Loucy (cell line): ENCODE results near the gene FARP1.

Source experiments
- H2AFZ ChIP-seq: fragments of 200-600 bp; sonication (generic); 2 replicates; pipeline ENCODE4 v1.6.0; 2016; ENCODE audit warnings: antibody characterized with exemption, mild to moderate bottlenecking, low read length, moderate library complexity
- H3F3A ChIP-seq: fragments of 200-600 bp; 2 replicates; pipeline ENCODE4 v1.6.0; 2016; ENCODE audit warnings: antibody characterized with exemption, low read depth, mild to moderate bottlenecking
- H3K27me3 ChIP-seq: fragments of 200-600 bp; sonication (generic); 2 replicates; pipeline ENCODE4 v1.6.1; 2014; ENCODE audit warnings: low read length, mild to moderate bottlenecking; ENCODE audit not compliant: insufficient read depth, poor library complexity, severe bottlenecking
- H3K36me3 ChIP-seq: fragments of 200-600 bp; sonication (generic); 2 replicates; pipeline ENCODE4 v1.6.1; 2016; ENCODE audit warnings: low read length; ENCODE audit not compliant: insufficient read depth
- H3K4me1 ChIP-seq: fragments of 200-600 bp; sonication (generic); 2 replicates; pipeline ENCODE4 v1.5.1; 2014; ENCODE audit warnings: low read length, mild to moderate bottlenecking; ENCODE audit not compliant: insufficient read depth, poor library complexity, severe bottlenecking
- H3K4me2 ChIP-seq: fragments of 200-600 bp; sonication (generic); 2 replicates; pipeline ENCODE4 v1.6.0; 2014; ENCODE audit warnings: antibody characterized with exemption, low read length, low read depth, mild to moderate bottlenecking; ENCODE audit not compliant: poor library complexity, severe bottlenecking
- H3K4me3 ChIP-seq: fragments of 200-600 bp; sonication (generic); 2 replicates; pipeline ENCODE4 v1.5.1; 2014; ENCODE audit warnings: low read length, mild to moderate bottlenecking, mixed read lengths; ENCODE audit not compliant: poor library complexity, severe bottlenecking
- H3K79me2 ChIP-seq: fragments of 200-600 bp; sonication (generic); 2 replicates; pipeline ENCODE4 v1.6.1; 2014; ENCODE audit warnings: low read length; ENCODE audit not compliant: insufficient read depth
- H3K9ac ChIP-seq: fragments of 200-600 bp; sonication (generic); 2 replicates; pipeline ENCODE4 v1.6.0; 2014; ENCODE audit warnings: mild to moderate bottlenecking, low read depth, low read length, moderate library complexity; ENCODE audit not compliant: poor library complexity, severe bottlenecking
- H3K9me2 ChIP-seq: fragments of 200-600 bp; sonication (generic); replicated peaks from 2 replicates; pipeline ENCODE4 v1.6.1; 2016; ENCODE audit warnings: low read depth, low read length, mixed read lengths
- H3K9me3 ChIP-seq: fragments of 200-600 bp; sonication (generic); 2 replicates; pipeline ENCODE4 v1.6.1; 2014; ENCODE audit warnings: mild to moderate bottlenecking, antibody characterized with exemption, low read length, low read depth; ENCODE audit not compliant: insufficient read depth
- H4K20me1 ChIP-seq: fragments of 200-600 bp; sonication (generic); 2 replicates; pipeline ENCODE4 v1.6.0; 2014; ENCODE audit warnings: antibody characterized with exemption, low read length, mild to moderate bottlenecking; ENCODE audit not compliant: insufficient read depth, poor library complexity, severe bottlenecking
- EZH2phosphoT487 ChIP-seq: fragments of 200-600 bp; IDR thresholded peaks from 2 replicates; pipeline ENCODE4 v1.6.1; 2018; ENCODE audit warnings: antibody characterized with exemption, mild to moderate bottlenecking, moderate library complexity, borderline replicate concordance
- TF ChIP-seq, protein P1 (sequence below): fragments of 200-600 bp; sonication (generic); conservative IDR thresholded peaks from 2 replicates; pipeline ENCODE4 v1.5.1; 2014; ENCODE audit warnings: mild to moderate bottlenecking, antibody characterized with exemption, low read length

The FARP1 gene

DNA sequence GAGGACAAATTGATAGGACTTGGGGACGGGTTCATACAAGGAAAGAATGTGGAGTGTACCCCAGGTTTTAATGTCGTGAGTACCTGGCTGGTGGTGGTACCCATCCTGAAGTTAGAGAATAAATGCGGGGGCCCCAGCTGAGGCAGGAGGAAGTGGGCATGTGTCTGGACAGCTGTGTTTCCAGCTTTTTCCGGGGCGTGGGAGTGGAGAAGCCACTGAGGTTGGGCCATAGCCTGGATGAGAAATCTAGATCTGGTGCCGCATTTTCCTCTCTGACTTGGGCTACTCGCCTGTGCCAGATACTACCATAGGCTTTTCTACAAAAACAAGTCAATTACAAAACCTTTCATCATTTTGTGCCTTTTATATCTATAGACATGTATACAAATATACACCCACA, 286.6 kb downstream of the FARP1 start:
- no peaks in the 10 kb centered on the region for H4K20me1 ChIP-seq
- H2AFZ ChIP-seq, result no peak overlapping the region
- H3K9me3 ChIP-seq, result no peaks in the 10 kb centered on the region
- no peaks in the 10 kb centered on the region for H3K36me3 ChIP-seq
- H3K4me2 ChIP-seq, result no peak overlapping the region
- no peak for TF ChIP-seq EZH2phosphoT487
- TF ChIP-seq, protein P1, sequence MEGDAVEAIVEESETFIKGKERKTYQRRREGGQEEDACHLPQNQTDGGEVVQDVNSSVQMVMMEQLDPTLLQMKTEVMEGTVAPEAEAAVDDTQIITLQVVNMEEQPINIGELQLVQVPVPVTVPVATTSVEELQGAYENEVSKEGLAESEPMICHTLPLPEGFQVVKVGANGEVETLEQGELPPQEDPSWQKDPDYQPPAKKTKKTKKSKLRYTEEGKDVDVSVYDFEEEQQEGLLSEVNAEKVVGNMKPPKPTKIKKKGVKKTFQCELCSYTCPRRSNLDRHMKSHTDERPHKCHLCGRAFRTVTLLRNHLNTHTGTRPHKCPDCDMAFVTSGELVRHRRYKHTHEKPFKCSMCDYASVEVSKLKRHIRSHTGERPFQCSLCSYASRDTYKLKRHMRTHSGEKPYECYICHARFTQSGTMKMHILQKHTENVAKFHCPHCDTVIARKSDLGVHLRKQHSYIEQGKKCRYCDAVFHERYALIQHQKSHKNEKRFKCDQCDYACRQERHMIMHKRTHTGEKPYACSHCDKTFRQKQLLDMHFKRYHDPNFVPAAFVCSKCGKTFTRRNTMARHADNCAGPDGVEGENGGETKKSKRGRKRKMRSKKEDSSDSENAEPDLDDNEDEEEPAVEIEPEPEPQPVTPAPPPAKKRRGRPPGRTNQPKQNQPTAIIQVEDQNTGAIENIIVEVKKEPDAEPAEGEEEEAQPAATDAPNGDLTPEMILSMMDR, result no peak
- no peak overlapping the region for H3K9ac ChIP-seq
- no peaks in the 10 kb centered on the region for H3K4me1 ChIP-seq
- no peaks in the 10 kb centered on the region for H3F3A ChIP-seq
- no peaks in the 10 kb centered on the region for H3K79me2 ChIP-seq
- H3K27me3 ChIP-seq, result no peaks in the 10 kb centered on the region
- H3K9me2 ChIP-seq, result no peaks in the 10 kb centered on the region
- no peak overlapping the region for H3K4me3 ChIP-seq

DNA sequence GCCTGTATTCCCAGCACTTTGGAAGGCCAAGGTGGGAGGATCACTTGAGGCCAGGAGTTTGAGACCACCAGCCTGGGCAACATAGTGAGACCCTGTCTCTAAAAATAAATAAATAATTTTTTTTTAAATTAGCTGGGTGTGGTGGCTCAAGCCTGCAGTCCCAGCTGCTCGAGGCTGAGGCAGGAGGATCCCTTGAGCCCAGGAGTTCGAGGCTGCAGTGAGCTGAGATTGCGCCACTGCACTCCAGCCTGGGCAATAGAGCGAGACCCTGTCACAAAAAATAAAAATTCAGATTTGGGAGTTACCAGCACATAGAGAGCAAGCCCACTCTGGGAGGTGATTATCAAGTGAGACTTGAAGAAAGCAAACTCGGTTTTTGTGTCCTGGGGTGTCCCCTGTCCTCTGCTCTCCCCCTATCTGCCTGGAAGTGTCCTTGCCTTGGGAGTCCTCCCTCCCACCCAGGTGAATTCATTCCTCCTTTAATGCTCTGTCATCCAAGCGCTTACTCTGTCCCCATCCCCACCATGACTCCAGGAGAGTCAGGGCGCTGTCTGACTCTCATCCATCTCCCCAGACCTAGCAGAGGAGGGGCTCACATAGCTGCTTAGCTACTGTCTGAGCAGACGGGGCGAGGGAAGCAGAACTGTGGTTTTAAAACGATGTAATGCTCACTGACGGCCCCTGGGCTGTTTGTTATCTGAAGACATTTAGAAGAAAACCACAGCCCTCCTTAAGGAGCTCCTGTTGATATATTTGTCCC, 287.3 kb downstream of the FARP1 start:
- H3K27me3 ChIP-seq, result no peaks in the 10 kb centered on the region
- H3K4me1 ChIP-seq, result no peaks in the 10 kb centered on the region
- no peaks in the 10 kb centered on the region for H3K9me2 ChIP-seq
- H3K4me2 ChIP-seq, result no peak overlapping the region
- H4K20me1 ChIP-seq, result no peaks in the 10 kb centered on the region
- no peak overlapping the region for H2AFZ ChIP-seq
- no peak overlapping the region for H3K9ac ChIP-seq
- no peak overlapping the region for H3K4me3 ChIP-seq
- no peaks in the 10 kb centered on the region for H3K79me2 ChIP-seq
- H3F3A ChIP-seq, result no peaks in the 10 kb centered on the region
- H3K36me3 ChIP-seq, result no peaks in the 10 kb centered on the region
- no peak for TF ChIP-seq EZH2phosphoT487
- TF ChIP-seq, protein P1, result no peak
- no peaks in the 10 kb centered on the region for H3K9me3 ChIP-seq

DNA sequence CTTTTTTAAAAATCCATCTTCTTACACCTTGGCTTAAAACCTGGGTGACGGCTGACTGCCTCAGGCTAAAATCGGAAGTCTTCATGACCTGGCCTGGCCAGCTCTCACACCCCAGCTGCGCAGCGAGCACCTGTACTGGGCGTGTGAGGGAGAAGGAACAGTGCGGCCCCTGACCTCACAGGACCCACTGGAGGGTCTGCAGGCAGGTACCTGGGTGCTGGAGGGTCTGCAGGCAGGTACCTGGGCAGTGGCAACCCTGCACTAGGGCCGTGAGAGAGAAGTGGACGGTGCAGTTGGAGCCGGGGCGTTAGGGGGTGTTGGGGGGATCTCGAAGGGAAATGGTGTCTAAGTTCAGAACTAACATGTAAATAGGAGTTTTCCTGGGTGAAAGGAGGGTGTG, 289.7 kb downstream of the FARP1 start:
- Histone ChIP-seq H3K9me2 (no peaks in the 10 kb centered on the region), H2AFZ (no peak overlapping the region), H3K4me3 (no peak overlapping the region), H3K36me3 (no peaks in the 10 kb centered on the region), H3K4me1 (no peaks in the 10 kb centered on the region), H3F3A (no peaks in the 10 kb centered on the region), H3K27me3 (no peaks in the 10 kb centered on the region), H3K9me3 (no peaks in the 10 kb centered on the region), H3K79me2 (no peaks in the 10 kb centered on the region), H4K20me1 (no peaks in the 10 kb centered on the region), H3K9ac (no peak overlapping the region), H3K4me2 (no peak overlapping the region)
- no peak for TF ChIP-seq EZH2phosphoT487
- TF ChIP-seq, protein P1, result no peak
